GM12891 (cell line): Measurements from ENCODE around the gene STAB1.

Experiments used
- DNase-seq: peaks from one replicate; pipeline ENCODE4 v3.0.0; 2011; ENCODE audit warnings: low spot score; ENCODE audit not compliant: insufficient read length
- FAIRE-seq: peaks from 2 replicates; lab custom pipeline; 2011; peaks lifted over from hg19 to GRCh38; lab: Jason Lieb, UNC
- PAX5 ChIP-seq: IDR thresholded peaks from 2 replicates; pipeline ENCODE4 v1.6.1; 2011; ENCODE audit warnings: low read length, moderate library complexity, mild to moderate bottlenecking; ENCODE audit not compliant: insufficient read depth, severe bottlenecking
- POLR2A ChIP-seq: IDR thresholded peaks from 2 replicates; pipeline ENCODE4 v1.6.1; 2011; ENCODE audit warnings: low read depth, low read length, control low read depth
- POLR2AphosphoS5 ChIP-seq: IDR thresholded peaks from 2 replicates; pipeline ENCODE4 v1.6.1; 2011; ENCODE audit warnings: low read depth, low read length, control low read depth
- POU2F2 ChIP-seq: IDR thresholded peaks from 2 replicates; pipeline ENCODE4 v1.6.1; 2011; ENCODE audit warnings: low read depth, mild to moderate bottlenecking, control low read depth, low read length, moderate library complexity
- SPI1 ChIP-seq: IDR thresholded peaks from 2 replicates; pipeline ENCODE4 v1.6.1; 2011; ENCODE audit warnings: low read depth, low read length, control low read depth
- TAF1 ChIP-seq: IDR thresholded peaks from 2 replicates; pipeline ENCODE4 v1.6.1; 2011; ENCODE audit warnings: low read depth, low read length, control low read depth

STAB1 gene

DNA sequence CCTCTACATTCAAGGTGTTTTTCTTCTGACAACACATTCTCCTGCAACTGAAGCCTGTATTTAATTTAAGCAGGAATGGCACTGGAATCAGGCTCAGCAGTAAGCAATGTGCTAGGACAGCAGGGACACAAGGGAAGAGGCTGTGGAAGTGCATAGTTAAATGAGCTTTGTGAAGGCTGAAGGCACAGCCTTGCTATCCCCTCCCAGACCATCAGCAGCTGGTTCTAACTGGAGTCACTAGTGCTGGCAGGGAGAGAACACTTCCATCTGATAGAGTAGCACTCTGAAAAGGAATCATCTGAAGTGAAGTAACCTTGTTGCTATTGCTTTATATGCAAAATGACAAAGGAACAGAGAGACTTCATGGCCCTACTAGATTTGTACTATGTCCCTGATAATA is 56.0 kb downstream of the STAB1 start:
- TF ChIP-seq POLR2AphosphoS5 (no peak), SPI1 (no peak), POU2F2 (no peak), TAF1 (no peak), POLR2A (no peak), PAX5 (no peak)
- FAIRE-seq (no peak), DNase-seq (no peak)

DNA sequence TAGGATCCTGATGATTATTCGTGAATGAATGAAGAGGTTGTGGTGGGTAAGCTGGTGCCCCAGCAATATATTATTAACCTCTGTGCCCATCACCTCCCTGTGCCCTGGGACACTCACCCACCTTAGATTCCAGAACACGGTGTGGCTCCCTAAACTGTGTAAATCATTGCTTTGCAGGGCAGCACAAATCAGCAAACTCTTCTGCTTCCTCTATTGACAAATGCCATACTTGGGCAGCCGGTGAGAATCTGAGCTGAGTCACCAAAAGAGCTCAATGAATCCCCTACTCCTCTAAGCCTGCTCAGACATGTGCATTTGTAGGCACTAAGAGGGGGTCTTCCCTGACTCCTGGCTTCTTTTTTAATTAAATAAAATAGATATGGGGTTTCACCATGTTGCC is 57.0 kb downstream of the STAB1 start:
- no peak for TF ChIP-seq PAX5
- no peak for TF ChIP-seq POLR2A
- no peak for TF ChIP-seq POLR2AphosphoS5
- no peak for TF ChIP-seq TAF1
- TF ChIP-seq POU2F2: no peak
- TF ChIP-seq SPI1: no peak
- DNase-seq: no peak

DNA sequence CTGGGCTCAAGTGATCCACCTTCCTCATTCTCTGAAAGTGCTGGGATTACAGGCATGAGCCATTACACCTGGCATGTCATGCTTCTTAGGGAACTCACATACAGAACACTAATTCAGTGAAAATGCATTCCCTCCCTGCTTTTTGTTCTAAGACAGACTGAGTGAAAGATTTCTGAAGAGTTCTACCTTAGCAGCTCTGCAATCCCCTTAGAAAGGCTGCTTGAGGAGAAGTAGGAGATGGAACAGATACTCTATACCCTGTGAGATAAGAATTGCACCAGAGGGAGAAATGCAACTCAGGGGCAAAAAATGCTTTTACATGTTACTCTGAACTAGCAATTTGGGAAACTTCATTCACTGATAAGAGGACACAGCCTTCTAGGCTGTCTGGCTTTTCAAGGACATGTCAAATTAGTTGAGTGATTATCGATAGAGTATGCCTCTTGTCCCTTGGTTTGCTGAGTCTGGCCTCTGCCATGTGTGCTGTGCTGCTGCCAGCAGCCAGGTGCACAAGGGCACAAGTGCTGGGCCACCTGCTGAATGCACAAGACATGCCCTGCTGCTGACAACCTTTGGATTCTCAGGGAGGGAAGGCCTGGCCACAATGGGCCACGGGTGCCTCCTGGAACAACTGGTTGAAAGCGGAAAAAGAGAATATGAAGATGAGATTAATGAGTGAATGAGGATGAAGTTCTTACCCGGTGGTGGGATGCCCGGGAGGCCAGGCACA is 59.1 kb downstream of the STAB1 start:
- TF ChIP-seq POU2F2: no peak
- no peak for TF ChIP-seq SPI1
- no peak for TF ChIP-seq POLR2AphosphoS5
- TF ChIP-seq POLR2A: no peak
- no peak for TF ChIP-seq TAF1
- no peak for TF ChIP-seq PAX5
- DNase-seq (no peak), FAIRE-seq (no peak)

More for the DNA sequence above, 57.0 kb downstream of the STAB1 start:
- no peak for FAIRE-seq

DNA sequence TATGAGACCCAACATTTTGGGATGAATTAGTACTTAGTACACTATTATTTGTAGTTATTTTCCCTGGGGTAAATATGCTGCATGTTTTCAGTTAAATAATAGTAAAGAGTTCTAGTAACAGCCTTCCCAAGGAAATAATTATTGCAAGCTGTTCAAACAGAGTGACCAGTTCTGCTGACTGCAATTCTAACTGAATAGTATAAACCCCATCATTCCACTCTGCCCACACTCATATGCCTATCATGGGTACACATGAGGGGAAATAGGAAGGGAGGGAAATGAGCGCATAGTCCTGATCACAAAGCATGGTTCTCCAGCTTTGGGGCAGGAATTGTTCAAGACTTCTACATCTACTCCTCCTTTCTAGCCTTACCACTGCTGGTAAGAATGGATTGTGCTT is 59.9 kb downstream of the STAB1 start:
- no peak for TF ChIP-seq SPI1
- TF ChIP-seq POU2F2: no peak
- no peak for TF ChIP-seq POLR2A
- TF ChIP-seq PAX5: no peak
- TF ChIP-seq POLR2AphosphoS5: no peak
- TF ChIP-seq TAF1: no peak
- no peak for FAIRE-seq
- no peak for DNase-seq

DNA sequence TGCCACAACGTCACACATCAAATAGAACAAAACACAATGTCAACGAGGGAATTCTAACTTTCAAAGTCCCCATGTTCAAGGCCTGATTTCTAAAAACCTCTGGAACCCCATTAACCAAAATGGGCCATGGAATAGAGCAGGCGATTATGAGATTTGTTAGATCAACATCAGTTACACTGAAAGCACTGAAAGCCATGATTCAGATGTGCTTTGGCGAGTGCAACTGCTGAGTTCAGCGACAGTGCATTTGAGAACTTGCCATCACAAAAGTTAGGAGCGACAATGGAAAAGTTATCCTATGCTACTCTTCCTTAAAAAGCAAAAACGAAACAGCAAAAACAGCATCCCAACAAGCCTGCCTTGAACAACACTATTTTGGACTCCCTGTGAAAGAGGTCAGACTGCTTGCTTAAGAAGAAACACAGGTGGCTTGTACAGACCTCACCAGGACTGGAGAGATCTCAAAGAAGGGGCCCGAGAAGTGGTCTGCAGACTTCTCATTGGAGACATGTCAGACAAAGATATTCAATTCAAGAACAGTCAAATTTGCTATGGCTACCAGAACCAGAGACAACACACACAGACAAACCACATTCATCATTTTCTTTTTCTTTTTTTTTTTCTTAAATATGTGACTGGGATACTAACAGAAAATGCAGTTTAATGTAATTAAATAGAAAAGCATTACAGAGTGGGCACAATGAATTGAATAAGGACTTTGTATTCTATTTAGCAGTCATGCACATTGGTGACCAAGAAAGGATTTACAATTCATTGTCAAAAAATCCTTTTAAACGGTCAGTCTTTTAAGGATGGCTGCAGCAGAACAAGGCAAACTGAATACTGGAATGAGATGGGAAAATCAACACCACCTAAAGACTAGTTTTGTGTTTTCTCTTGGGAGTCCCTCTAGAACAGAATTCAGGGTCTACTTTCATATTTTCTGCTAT is 62.1 kb downstream of the STAB1 start:
- TF ChIP-seq SPI1 (no peak), TAF1 (no peak), POLR2A (no peak), POLR2AphosphoS5 (no peak), POU2F2 (no peak)
- no peak for FAIRE-seq
- DNase-seq: no peak

DNA sequence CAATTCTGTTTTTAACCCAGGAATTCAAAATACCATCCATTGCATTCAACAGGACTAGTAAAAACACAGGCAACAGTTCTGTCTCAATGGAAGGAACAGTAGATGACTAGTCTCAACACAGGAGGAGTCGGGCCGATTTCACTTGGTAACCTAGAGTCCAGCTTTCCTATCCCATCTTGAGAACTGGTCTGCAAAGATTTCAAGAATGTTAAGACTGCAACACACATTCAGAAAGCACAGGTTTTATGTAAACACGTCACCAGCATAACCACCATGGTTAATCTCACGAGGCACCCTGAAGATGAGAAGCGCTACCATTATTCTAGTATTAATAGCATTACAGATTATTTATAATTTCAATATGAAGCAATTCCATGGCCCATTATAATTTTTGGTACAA is 63.3 kb downstream of the STAB1 start:
- no peak for FAIRE-seq
- TF ChIP-seq TAF1 (no peak), POLR2AphosphoS5 (no peak)
- no peak for DNase-seq

DNA sequence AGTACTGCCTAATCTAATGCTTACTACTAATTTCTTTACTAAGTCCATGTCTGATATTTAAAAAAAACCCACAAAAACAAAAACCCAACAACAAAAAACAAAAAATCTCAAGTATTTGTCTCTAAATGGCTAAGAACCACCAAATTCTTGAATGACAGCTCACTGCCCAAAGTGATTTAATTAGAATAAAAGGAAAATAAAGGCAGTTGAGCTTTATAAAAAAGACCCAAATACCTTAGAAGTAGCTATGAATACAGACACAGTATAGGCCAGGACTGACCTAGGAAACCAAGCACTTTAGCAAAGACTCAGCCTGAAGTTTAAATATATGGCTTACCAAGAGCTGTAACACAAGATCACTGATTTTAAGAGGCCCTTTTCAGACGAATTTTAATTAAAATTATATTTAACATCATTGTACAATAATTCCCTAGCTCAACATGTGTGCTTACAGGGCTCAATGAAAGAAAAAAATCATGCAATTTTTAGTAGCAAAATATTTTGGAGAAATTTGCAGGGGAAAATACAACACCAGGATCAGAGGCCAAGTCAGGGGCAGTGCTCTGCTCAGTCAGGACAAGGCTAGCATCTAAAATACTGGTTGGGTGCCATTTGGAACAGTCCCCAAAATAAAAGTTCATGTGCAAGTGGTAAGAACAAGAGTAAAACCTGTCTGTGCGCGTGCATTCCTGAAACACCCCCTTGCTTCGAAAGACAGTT is 66.0 kb downstream of the STAB1 start:
- TF ChIP-seq POLR2A: no peak
- DNase-seq: no peak
- no peak for FAIRE-seq

DNA sequence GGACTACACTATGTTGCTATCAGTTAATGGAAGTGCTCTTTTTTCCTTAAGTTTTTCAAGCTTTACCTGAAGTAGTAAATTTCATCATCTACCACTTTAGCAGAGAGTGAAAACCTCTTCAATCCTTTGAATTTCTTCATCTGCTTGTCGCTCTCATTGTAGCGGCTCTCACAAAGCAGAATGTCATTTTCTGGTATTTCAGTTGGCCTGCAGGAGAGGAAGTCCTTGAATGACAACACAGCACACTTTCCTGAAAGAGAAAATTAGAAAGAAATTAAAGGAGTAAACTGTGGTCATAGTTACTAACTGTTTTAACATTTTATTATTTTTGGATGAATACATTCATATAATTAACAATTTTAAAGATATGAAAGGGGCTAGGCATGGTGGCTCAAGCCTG is 68.8 kb downstream of the STAB1 start:
- no peak for FAIRE-seq
- TF ChIP-seq TAF1 (no peak), POLR2A (no peak), POU2F2 (no peak), PAX5 (no peak), POLR2AphosphoS5 (no peak), SPI1 (no peak)
- DNase-seq: no peak

DNA sequence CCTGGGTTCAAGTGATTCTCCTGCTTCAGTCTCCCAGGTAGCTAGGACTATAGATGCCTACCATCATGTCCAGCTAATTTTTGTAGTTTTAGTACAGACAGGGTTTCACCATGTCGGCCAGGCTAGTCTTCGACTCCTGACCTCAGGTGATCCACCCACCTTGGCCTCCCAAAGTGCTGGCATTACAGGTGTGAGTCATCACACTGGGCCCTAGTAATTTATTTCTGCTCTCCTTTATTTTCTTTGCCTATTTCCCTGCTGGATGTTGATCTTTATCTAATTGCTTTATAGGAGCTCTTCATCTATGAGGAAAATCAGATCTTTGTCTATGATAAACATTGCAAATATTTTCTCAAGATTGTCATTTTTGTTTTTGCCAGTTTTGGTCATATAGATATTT is 72.9 kb downstream of the STAB1 start:
- TF ChIP-seq TAF1: no peak
- no peak for TF ChIP-seq POU2F2
- TF ChIP-seq SPI1: no peak
- FAIRE-seq (no peak), DNase-seq (no peak)

DNA sequence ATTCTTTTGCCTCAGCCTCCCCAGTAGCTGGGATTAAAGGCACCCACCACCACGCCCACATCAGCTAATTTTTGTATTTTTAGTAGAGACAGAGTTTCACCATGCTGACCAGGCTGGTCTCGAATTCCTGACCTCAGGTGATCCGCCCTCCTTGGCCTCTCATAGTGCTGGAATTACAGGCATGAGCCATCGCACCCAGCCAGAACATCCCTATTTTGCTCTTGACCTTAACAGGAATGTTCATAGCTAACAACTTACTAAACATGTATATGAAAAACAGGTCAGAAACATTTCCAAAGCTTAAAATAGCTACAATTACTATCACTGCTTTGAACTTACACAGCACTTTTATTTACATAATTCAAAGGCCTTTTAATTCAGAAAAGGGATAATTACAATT is 74.9 kb downstream of the STAB1 start:
- no peak for FAIRE-seq
- no peak for DNase-seq
- TF ChIP-seq POLR2A: no peak
- TF ChIP-seq PAX5: no peak
- TF ChIP-seq POLR2AphosphoS5: no peak
- no peak for TF ChIP-seq SPI1
- no peak for TF ChIP-seq TAF1
- no peak for TF ChIP-seq POU2F2
